ENCODE results near the gene S100Z. TPM values are rescaled to one million over a fixed set of nuclear protein-coding genes. Genes with fewer than 3 reads are reported as not detected.
"Not testable (repeated sequence)": the region's sequence is repeated elsewhere in the genome, so short reads cannot be mapped to it uniquely, and the experiment has no call there.

S100Z gene
- total and polyA plus RNA-seq, 10 of the 15 experiments (the other 5 are each of a cell fraction or from before 2014, with no cell fraction given): 0.12 to 0.51 (median 0.30) TPM; not detected in 2

DNA sequence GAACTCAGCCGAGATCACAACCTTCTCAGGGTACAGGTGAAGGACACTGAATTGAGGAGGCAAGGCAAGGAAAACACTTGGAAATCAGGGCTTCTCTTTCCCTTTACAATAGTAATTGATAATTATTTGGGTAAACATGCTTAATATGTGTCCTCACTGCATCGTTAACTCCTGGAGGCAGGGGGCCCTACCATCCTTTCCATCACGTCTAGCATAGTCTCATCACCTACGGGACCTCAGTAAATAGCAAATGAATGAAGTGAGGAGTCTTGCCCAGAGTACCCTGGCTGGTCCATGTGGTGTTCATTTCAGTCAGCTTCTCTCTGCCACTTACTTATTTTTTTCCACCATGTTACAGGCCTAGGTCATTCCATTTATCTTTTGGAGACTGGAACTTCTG is 28.7 kb upstream of the S100Z start:
- H3K4me1 ChIP-seq (ENCODE audit: control insufficient read depth, insufficient read depth, low read length): no peaks in the 10 kb centered on the region
- H3K4me2 ChIP-seq (ENCODE audit: control insufficient read depth, insufficient read depth): no peak overlapping the region
- TF ChIP-seq TBL1XR1 (IDR thresholded peaks at IDR 0.05; ENCODE audit: low read depth, low read length) (no peak), RUNX3 (IDR thresholded peaks at IDR 0.05; ENCODE audit: low read length) (no peak), RCOR1 (conservative IDR thresholded peaks at IDR 0.05; ENCODE audit: low read depth, low read length) (no peak), TARDBP (IDR thresholded peaks at IDR 0.05; ENCODE audit: borderline replicate concordance) (no peak), MTA3 (IDR thresholded peaks at IDR 0.05; ENCODE audit: borderline replicate concordance, low read length) (no peak), CREB1 (IDR thresholded peaks at IDR 0.05; ENCODE audit: low read depth) (no peak)
- TF ChIP-seq, protein P1, sequence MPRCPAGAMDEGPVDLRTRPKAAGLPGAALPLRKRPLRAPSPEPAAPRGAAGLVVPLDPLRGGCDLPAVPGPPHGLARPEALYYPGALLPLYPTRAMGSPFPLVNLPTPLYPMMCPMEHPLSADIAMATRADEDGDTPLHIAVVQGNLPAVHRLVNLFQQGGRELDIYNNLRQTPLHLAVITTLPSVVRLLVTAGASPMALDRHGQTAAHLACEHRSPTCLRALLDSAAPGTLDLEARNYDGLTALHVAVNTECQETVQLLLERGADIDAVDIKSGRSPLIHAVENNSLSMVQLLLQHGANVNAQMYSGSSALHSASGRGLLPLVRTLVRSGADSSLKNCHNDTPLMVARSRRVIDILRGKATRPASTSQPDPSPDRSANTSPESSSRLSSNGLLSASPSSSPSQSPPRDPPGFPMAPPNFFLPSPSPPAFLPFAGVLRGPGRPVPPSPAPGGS (IDR thresholded peaks at IDR 0.05; ENCODE audit: borderline replicate concordance, insufficient read depth, low read depth, low read length, poor library complexity, severe bottlenecking): no peak
- TF ChIP-seq, protein P2, sequence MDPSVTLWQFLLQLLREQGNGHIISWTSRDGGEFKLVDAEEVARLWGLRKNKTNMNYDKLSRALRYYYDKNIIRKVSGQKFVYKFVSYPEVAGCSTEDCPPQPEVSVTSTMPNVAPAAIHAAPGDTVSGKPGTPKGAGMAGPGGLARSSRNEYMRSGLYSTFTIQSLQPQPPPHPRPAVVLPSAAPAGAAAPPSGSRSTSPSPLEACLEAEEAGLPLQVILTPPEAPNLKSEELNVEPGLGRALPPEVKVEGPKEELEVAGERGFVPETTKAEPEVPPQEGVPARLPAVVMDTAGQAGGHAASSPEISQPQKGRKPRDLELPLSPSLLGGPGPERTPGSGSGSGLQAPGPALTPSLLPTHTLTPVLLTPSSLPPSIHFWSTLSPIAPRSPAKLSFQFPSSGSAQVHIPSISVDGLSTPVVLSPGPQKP (IDR thresholded peaks at IDR 0.05; ENCODE audit: low read depth, low read length): no peak
- in situ Hi-C loops (cut with MboI): no loop called here
- no peaks in the 10 kb centered on the region for H4K20me1 ChIP-seq (ENCODE audit: control insufficient read depth, insufficient read depth)
- SMC1A ChIA-PET (ENCODE audit: uncharacterized antibody, unreplicated experiment): interaction anchor here (0.6 kb wide), 1 partner anchor 1453 kb away, joined by 3 read pairs; no protein-coding TSS in a partner anchor
- RAD21 ChIA-PET (ENCODE audit: unreplicated experiment): interaction anchor here (0.6 kb wide), 1 partner anchor 21 kb away, joined by 4 read pairs; no protein-coding TSS in a partner anchor
- H3K36me3 ChIP-seq (ENCODE audit: control insufficient read depth in 2 of 2, insufficient read depth in 2 of 2, low read length in 1 of 2): no peaks in the 10 kb centered on the region
- H3K27me3 ChIP-seq (replicated peaks in 1 of 2; ENCODE audit: control insufficient read depth in 2 of 2, insufficient read depth in 2 of 2, low read length in 1 of 2): peaks cover 16 to 21% of the 10 kb centered on the region in 2 experiments
- no peak for ATAC-seq
- 7% methylated on average over 4 of the region's 4 CpGs for WGBS (ENCODE audit: insufficient coverage, insufficient replicate concordance, low lambda C conversion rate, missing lambda C conversion rate)
- FAIRE-seq: no peak
- H3K4me3 ChIP-seq: no peak overlapping the region
- no TSS peak for BruUV-seq (replicated peaks)
- H3K9ac ChIP-seq (ENCODE audit: control insufficient read depth, insufficient read depth, low read length): no peak overlapping the region
- no peaks in the 10 kb centered on the region for H3K9me3 ChIP-seq (replicated peaks; ENCODE audit: control insufficient read depth, insufficient read depth, low read length)
- H3K27ac ChIP-seq (ENCODE audit: control insufficient read depth, insufficient read depth): no peak overlapping the region
- no peak for DNase-seq (ENCODE audit: low read depth, low spot score)
- intact Hi-C loops (cut with micrococcal nuclease; ENCODE audit: unreplicated experiment): no loop called here
- no peak overlapping the region for H2AFZ ChIP-seq (ENCODE audit: control insufficient read depth, low read depth, low read length)
- H3K79me2 ChIP-seq (ENCODE audit: control insufficient read depth, insufficient read depth, low read length): no peaks in the 10 kb centered on the region
- POLR2A ChIA-PET: no interaction called here
- CTCF ChIA-PET: no interaction called here

DNA sequence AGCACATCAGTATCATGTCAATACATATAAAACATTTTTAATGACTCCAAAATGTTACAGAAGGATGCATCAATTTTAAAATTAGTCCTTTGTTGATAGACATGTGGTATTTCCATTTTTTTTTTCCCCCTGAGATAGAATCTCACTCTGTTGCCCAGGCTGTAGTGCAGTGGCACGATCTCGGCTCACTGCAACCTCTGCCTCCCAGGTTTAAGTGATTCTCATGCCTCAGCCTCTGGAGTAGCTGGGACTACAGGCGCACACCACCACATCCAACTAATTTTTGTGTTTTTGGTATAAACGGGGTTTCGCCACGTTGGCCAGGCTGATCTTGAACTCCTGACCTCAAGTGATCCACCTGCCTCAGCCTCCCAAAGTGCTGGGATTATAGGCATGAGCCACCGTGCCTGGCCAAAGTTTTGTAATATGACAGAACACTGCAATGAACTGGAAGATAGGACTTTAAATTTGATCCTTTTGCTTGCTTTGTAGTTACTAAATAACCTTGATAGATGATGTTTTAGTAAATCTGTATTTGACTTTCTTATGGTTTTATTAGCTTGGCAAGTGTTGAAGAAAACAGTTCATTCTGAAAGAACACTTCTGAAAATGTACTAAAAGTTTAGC is 27.6 kb upstream of the S100Z start:
- H3K4me2 ChIP-seq (ENCODE audit: control insufficient read depth, insufficient read depth); SMC1A ChIA-PET (ENCODE audit: uncharacterized antibody, unreplicated experiment); DNase-seq (ENCODE audit: low read depth, low spot score); H3K9ac ChIP-seq (ENCODE audit: control insufficient read depth, insufficient read depth, low read length); POLR2A ChIA-PET; H3K79me2 ChIP-seq (ENCODE audit: control insufficient read depth, insufficient read depth, low read length); H2AFZ ChIP-seq (ENCODE audit: control insufficient read depth, low read depth, low read length); H3K36me3 ChIP-seq (ENCODE audit: control insufficient read depth in 2 of 2, insufficient read depth in 2 of 2, low read length in 1 of 2); H3K9me3 ChIP-seq (replicated peaks; ENCODE audit: control insufficient read depth, insufficient read depth, low read length); FAIRE-seq; H3K4me3 ChIP-seq; H3K27ac ChIP-seq (ENCODE audit: control insufficient read depth, insufficient read depth); intact Hi-C loops (cut with micrococcal nuclease; ENCODE audit: unreplicated experiment); BruUV-seq (replicated peaks); in situ Hi-C loops (cut with MboI); ATAC-seq; H4K20me1 ChIP-seq (ENCODE audit: control insufficient read depth, insufficient read depth); H3K4me1 ChIP-seq (ENCODE audit: control insufficient read depth, insufficient read depth, low read length): not testable (repeated sequence)
- RAD21 ChIA-PET (ENCODE audit: unreplicated experiment): interaction anchor here (0.6 kb wide), 1 partner anchor 19 kb away, joined by 4 read pairs; no protein-coding TSS in a partner anchor
- CTCF ChIA-PET: interaction anchor here (0.6 kb wide), 1 partner anchor 190 kb away, joined by 3 read pairs; no protein-coding TSS in a partner anchor
- H3K27me3 ChIP-seq (replicated peaks in 1 of 2; ENCODE audit: control insufficient read depth in 2 of 2, insufficient read depth in 2 of 2, low read length in 1 of 2): peaks cover 16 to 21% of the 10 kb centered on the region in 2 experiments
- 47% methylated on average over 7 of the region's 7 CpGs for WGBS (ENCODE audit: insufficient coverage, insufficient replicate concordance, low lambda C conversion rate, missing lambda C conversion rate)

DNA sequence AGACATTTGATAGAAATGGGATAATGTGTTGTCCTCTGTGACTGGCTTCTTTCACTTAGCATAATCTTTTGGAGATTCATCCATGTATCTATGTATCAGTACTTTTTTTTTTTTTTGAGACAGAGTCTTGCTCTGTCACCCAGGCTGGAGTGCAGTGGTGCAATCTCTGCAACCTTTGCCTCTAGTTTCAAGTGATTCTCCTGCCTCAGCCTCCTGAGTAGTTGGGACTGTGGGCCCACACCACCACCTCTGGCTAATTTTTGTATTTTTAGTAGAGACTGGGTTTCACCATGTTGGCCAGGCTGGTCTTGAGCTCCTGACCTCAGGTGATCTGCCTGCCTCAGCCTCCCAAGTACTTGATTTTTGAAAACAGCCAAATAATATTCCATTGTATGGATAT is 23.4 kb upstream of the S100Z start:
- RAD21 ChIA-PET (ENCODE audit: unreplicated experiment); H3K79me2 ChIP-seq (ENCODE audit: control insufficient read depth, insufficient read depth, low read length); H3K27me3 ChIP-seq (replicated peaks in 1 of 2; ENCODE audit: control insufficient read depth in 2 of 2, insufficient read depth in 2 of 2, low read length in 1 of 2); BruUV-seq (replicated peaks); H3K4me1 ChIP-seq (ENCODE audit: control insufficient read depth, insufficient read depth, low read length); H3K4me3 ChIP-seq; H3K9me3 ChIP-seq (replicated peaks; ENCODE audit: control insufficient read depth, insufficient read depth, low read length); H3K27ac ChIP-seq (ENCODE audit: control insufficient read depth, insufficient read depth); H3K36me3 ChIP-seq (ENCODE audit: control insufficient read depth in 2 of 2, insufficient read depth in 2 of 2, low read length in 1 of 2); H2AFZ ChIP-seq (ENCODE audit: control insufficient read depth, low read depth, low read length); H3K4me2 ChIP-seq (ENCODE audit: control insufficient read depth, insufficient read depth); intact Hi-C loops (cut with micrococcal nuclease; ENCODE audit: unreplicated experiment); DNase-seq (ENCODE audit: low read depth, low spot score); in situ Hi-C loops (cut with MboI); FAIRE-seq; ATAC-seq; CTCF ChIA-PET; H3K9ac ChIP-seq (ENCODE audit: control insufficient read depth, insufficient read depth, low read length); H4K20me1 ChIP-seq (ENCODE audit: control insufficient read depth, insufficient read depth); SMC1A ChIA-PET (ENCODE audit: uncharacterized antibody, unreplicated experiment): not testable (repeated sequence)
- POLR2A ChIA-PET: interaction anchor here (0.6 to 0.7 kb wide), 2 partner anchors 61 to 355 kb away, joined by 3 to 4 read pairs; no protein-coding TSS in a partner anchor
